Measurements from ENCODE around the gene PKD1L1.

The PKD1L1 gene

GRCh38 chr7:47968847-47969774, 20.8 kb upstream of the PKD1L1 start:
- H3K27ac ChIP-seq = peak overlapping the region; percentile 12; the same call in 1 of the 2 replicates
- TF ChIP-seq, protein P1, sequence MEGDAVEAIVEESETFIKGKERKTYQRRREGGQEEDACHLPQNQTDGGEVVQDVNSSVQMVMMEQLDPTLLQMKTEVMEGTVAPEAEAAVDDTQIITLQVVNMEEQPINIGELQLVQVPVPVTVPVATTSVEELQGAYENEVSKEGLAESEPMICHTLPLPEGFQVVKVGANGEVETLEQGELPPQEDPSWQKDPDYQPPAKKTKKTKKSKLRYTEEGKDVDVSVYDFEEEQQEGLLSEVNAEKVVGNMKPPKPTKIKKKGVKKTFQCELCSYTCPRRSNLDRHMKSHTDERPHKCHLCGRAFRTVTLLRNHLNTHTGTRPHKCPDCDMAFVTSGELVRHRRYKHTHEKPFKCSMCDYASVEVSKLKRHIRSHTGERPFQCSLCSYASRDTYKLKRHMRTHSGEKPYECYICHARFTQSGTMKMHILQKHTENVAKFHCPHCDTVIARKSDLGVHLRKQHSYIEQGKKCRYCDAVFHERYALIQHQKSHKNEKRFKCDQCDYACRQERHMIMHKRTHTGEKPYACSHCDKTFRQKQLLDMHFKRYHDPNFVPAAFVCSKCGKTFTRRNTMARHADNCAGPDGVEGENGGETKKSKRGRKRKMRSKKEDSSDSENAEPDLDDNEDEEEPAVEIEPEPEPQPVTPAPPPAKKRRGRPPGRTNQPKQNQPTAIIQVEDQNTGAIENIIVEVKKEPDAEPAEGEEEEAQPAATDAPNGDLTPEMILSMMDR (conservative IDR thresholded peaks at IDR 0.05) = peak; percentile 97

DNA sequence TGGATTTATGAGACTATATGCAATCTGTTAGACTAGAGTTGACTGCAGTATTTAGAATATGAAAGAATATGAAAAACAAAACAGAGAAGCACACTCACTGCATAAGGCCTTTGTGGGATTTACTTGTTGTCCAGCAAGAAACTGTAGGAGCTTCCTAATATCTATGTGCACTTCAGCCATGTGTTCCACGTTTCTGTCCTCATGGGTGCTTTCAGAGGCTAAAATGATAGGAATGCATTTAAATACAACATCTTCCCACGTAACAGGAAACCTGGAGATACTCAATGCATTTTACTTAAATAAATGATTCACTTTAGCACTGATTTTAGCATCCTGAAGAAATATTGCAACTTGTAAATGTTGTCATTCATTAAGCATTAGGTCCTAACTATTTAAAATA, 19.4 kb upstream of the PKD1L1 start:
- TF ChIP-seq, protein P1 (conservative IDR thresholded peaks at IDR 0.05) = no peak
- no peak overlapping the region for H3K27ac ChIP-seq

GRCh38 chr7:47967123-47967522, 18.9 kb upstream of the PKD1L1 start:
- TF ChIP-seq, protein P1 (conservative IDR thresholded peaks at IDR 0.05) = no peak
- no peak overlapping the region for H3K27ac ChIP-seq

GRCh38 chr7:47965456-47965855, 17.2 kb upstream of the PKD1L1 start:
- TF ChIP-seq, protein P1 (conservative IDR thresholded peaks at IDR 0.05) = no peak
- no peak overlapping the region for H3K27ac ChIP-seq

- TF ChIP-seq, protein P1 (conservative IDR thresholded peaks at IDR 0.05) = no peak
- H3K27ac ChIP-seq = no peak overlapping the region
Measured at GRCh38 chr7:47962262-47962661, 14.0 kb upstream of the PKD1L1 start.

DNA sequence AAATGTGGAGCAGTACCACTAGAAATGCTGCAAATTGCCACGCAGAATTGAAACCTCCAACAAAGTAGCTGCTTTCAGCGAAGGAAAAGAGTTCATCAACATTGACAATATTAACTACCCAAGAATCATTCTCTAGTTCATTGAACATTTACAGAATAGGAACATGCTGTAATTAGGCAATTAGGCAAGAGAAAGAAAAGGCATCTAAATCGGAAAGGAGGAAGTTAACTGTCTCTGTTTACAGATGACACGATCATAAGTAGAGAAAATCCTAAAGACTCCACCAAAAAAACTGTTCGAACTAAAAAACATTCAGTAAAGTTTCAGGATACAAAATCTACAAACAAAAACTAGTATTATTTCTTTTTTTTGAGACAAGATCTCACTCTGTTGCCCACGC, 8.9 kb upstream of the PKD1L1 start:
- H3K27ac ChIP-seq = no peak overlapping the region
- TF ChIP-seq, protein P1 (conservative IDR thresholded peaks at IDR 0.05) = no peak

- TF ChIP-seq, protein P1 (conservative IDR thresholded peaks at IDR 0.05) = no peak
- H3K27ac ChIP-seq = no peak overlapping the region
Measured at GRCh38 chr7:47956220-47956619, 8.0 kb upstream of the PKD1L1 start.

Data from VCaP (cell line).